ENCODE results near the gene VPS13A.
A peak's percentile ranks its signal among the peaks of the same experiment; 100 is the strongest.

Gene VPS13A

GRCh38 chr9:77457916-77458592 is 280.7 kb downstream of the VPS13A start:
- peak; percentile 87 for DNase-seq (ENCODE audit: low read depth)

DNA sequence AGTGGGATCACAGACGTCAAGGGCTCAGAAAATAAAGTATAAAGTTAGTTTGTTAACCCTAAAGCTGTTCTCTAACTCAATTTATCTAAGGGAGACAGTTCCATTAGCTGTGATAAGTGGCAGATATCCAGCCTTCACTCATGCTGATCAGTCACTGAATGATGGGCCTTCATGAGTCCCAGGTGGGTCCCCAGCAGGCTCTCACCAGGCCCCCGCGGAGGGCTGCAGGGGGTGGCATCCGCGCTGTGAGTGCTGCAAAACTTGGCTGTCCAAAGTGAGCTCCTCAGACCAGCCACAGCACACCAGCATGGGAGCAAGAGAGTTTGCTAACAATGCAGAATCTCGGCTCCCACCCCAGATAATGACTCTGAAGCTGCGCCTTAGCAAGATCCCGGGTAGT is 283.6 kb downstream of the VPS13A start:
- DNase-seq (ENCODE audit: low read depth): no peak

GRCh38 chr9:77462066-77462465 is 284.7 kb downstream of the VPS13A start:
- DNase-seq (ENCODE audit: low read depth): no peak

- DNase-seq (ENCODE audit: low read depth): no peak
Observed at GRCh38 chr9:77463151-77463550, 285.8 kb downstream of the VPS13A start.

- DNase-seq (ENCODE audit: low read depth): peak; percentile 11
Observed at GRCh38 chr9:77464661-77465060, 287.3 kb downstream of the VPS13A start.

DNA sequence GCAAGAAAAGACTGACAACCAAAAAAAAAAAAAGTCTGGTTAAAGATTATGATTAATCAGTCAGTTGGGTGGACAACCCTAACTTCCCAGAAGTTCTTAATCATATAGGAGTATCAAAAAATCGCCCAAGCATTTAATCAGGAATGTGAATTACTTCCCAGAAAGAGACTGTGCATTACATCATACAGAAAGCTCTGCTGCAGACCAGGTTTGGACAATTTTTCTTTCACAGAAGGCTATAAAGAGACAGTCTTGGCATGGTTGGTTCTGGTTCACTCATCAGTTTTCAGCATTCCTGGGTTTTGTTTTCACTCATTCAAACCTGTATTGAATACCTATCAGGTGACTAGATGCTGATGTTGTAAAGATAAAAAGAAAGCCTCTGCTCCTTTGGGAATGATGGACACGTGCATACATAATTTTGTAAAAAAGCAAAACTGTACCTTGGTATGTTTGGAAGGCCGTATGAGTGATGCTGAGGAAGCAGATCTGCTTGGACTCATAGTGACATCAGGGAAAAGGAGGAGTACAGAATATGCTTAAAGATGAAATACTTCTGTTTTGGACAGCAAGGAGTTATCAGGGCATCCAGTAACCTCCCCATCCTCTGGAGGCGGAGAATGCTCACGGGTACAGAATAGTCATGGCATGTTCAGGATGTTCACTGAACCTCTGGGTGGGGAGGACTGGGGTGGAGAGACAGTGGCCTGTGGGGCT is 292.3 kb downstream of the VPS13A start:
- DNase-seq (ENCODE audit: low read depth): no peak
